ENCODE measurements around the gene GADD45GIP1. TPM values are rescaled to one million over a fixed set of nuclear protein-coding genes. Genes with fewer than 3 reads are reported as not detected.
A peak's percentile ranks its signal among the peaks of the same experiment; 100 is the strongest.

GADD45GIP1 gene
- total and polyA plus RNA-seq, 10 of the 15 experiments (the other 5 are each of a cell fraction or from before 2014, with no cell fraction given): 5.1 to 136 (median 30.1) TPM

- no peak; the same call in 1 of the 2 replicates for TF ChIP-seq REST (IDR thresholded peaks at IDR 0.05; ENCODE audit: low read depth, low read length)
- no peak for TF ChIP-seq CBFB (IDR thresholded peaks at IDR 0.05; ENCODE audit: low read depth)
- no peak for TF ChIP-seq ZNF274 (IDR thresholded peaks at IDR 0.05; ENCODE audit: insufficient read depth, insufficient read length)
- no peak for TF ChIP-seq ETV6 (conservative IDR thresholded peaks at IDR 0.05 in 1 of 2, IDR thresholded peaks at IDR 0.05 in 1 of 2; ENCODE audit: borderline replicate concordance in 1 of 2, low read depth in 1 of 2)
- no peak for TF ChIP-seq NFIC (IDR thresholded peaks at IDR 0.05; ENCODE audit: low read depth, low read length)
- TF ChIP-seq MTA2 (IDR thresholded peaks at IDR 0.05; ENCODE audit: low read depth): no peak
- no peak for TF ChIP-seq RBBP5 (conservative IDR thresholded peaks at IDR 0.05)
- peak; percentile 27; the same call in 1 of the 2 replicates for TF ChIP-seq RUNX3 (IDR thresholded peaks at IDR 0.05; ENCODE audit: low read length)
- TF ChIP-seq TBL1XR1 (IDR thresholded peaks at IDR 0.05; ENCODE audit: low read depth, low read length): no peak
- no peak for TF ChIP-seq ZBTB4 (CRISPR knock-in tag; IDR thresholded peaks at IDR 0.05)
- TF ChIP-seq CEBPB (IDR thresholded peaks at IDR 0.05; ENCODE audit: borderline replicate concordance in 1 of 2, low read depth in 2 of 2, low read length in 2 of 2): no peak
- TF ChIP-seq WRNIP1 (IDR thresholded peaks at IDR 0.05; ENCODE audit: borderline replicate concordance, low read depth, low read length): no peak
- TF ChIP-seq PAX5 (IDR thresholded peaks at IDR 0.05; ENCODE audit: borderline replicate concordance, low read depth, low read length): no peak
- peak; percentile 96 for TF ChIP-seq NKRF (conservative IDR thresholded peaks at IDR 0.05)
- TF ChIP-seq PAX8 (IDR thresholded peaks at IDR 0.05): no peak
- TF ChIP-seq RCOR1 (conservative IDR thresholded peaks at IDR 0.05; ENCODE audit: low read depth, low read length): no peak
- TF ChIP-seq CEBPZ (IDR thresholded peaks at IDR 0.05; ENCODE audit: low read depth, low read length): no peak
These were observed at the start of gene GADD45GIP1 (continued) for GRCh38 chr19:12956446-12957388.
